ENCODE results near the gene STUB1.

DNA sequence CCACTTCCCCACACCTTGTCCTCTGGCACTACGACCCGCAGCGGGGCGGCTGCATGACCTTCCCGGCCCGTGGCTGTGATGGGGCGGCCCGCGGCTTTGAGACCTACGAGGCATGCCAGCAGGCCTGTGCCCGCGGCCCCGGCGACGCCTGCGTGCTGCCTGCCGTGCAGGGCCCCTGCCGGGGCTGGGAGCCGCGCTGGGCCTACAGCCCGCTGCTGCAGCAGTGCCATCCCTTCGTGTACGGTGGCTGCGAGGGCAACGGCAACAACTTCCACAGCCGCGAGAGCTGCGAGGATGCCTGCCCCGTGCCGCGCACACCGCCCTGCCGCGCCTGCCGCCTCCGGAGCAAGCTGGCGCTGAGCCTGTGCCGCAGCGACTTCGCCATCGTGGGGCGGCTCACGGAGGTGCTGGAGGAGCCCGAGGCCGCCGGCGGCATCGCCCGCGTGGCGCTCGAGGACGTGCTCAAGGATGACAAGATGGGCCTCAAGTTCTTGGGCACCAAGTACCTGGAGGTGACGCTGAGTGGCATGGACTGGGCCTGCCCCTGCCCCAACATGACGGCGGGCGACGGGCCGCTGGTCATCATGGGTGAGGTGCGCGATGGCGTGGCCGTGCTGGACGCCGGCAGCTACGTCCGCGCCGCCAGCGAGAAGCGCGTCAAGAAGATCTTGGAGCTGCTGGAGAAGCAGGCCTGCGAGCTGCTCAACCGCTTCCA, 46.7 kb upstream of the STUB1 start:
- TF ChIP-seq POLR2AphosphoS5 (IDR thresholded peaks at IDR 0.05; ENCODE audit: borderline replicate concordance, low read depth, low read length), result no peak
- TF ChIP-seq FOXP2 (optimal IDR thresholded peaks at IDR 0.05; ENCODE audit: control extremely low read depth, extremely low read length, insufficient read depth), result no peak
- no peak for TF ChIP-seq EZH2 (IDR thresholded peaks at IDR 0.05)

All from SK-N-MC (cell line).